Ishikawa (cell line): ENCODE data around the gene RSAD1.

Experiments
- CEBPB ChIP-seq: IDR thresholded peaks from 2 replicates; pipeline ENCODE4 v1.6.1; 2012
- CREB1 ChIP-seq: IDR thresholded peaks from 2 replicates; pipeline ENCODE4 v1.6.1; 2012; ENCODE audit warnings: low read depth
- EGR1 ChIP-seq: IDR thresholded peaks from 2 replicates; pipeline ENCODE4 v1.6.1; 2012
- EP300 ChIP-seq: IDR thresholded peaks from 2 replicates; pipeline ENCODE4 v1.6.1; 2012; ENCODE audit warnings: borderline replicate concordance
- FOXM1 ChIP-seq: IDR thresholded peaks from 2 replicates; pipeline ENCODE4 v1.6.1; 2012; ENCODE audit warnings: low read depth, borderline replicate concordance
- NFIC ChIP-seq: IDR thresholded peaks from 2 replicates; pipeline ENCODE4 v1.6.1; 2012
- RAD21 ChIP-seq: IDR thresholded peaks from 2 replicates; pipeline ENCODE4 v1.6.1; 2012; ENCODE audit warnings: low read depth
- TAF1 ChIP-seq: IDR thresholded peaks from 2 replicates; pipeline ENCODE4 v1.6.1; 2012; ENCODE audit warnings: low read depth, mild to moderate bottlenecking
- TCF12 ChIP-seq: IDR thresholded peaks from 2 replicates; pipeline ENCODE4 v1.6.1; 2012; ENCODE audit warnings: low read depth
- TEAD4 ChIP-seq: IDR thresholded peaks from 2 replicates; pipeline ENCODE4 v1.6.1; 2012
- YY1 ChIP-seq: IDR thresholded peaks from 2 replicates; pipeline ENCODE4 v1.6.1; 2012; ENCODE audit warnings: low read depth
- ZBTB7A ChIP-seq: IDR thresholded peaks from 2 replicates; pipeline ENCODE4 v1.6.1; 2012; ENCODE audit warnings: low read depth
- TF ChIP-seq, protein P1 (sequence below): IDR thresholded peaks from 2 replicates; pipeline ENCODE4 v1.6.1; 2012; ENCODE audit warnings: low read depth, mild to moderate bottlenecking
- TF ChIP-seq, protein P2 (sequence below): IDR thresholded peaks from 2 replicates; pipeline ENCODE4 v1.6.1; 2012
- TF ChIP-seq, protein P3 (sequence below): IDR thresholded peaks from 2 replicates; pipeline ENCODE4 v1.6.1; 2012

Gene RSAD1

DNA sequence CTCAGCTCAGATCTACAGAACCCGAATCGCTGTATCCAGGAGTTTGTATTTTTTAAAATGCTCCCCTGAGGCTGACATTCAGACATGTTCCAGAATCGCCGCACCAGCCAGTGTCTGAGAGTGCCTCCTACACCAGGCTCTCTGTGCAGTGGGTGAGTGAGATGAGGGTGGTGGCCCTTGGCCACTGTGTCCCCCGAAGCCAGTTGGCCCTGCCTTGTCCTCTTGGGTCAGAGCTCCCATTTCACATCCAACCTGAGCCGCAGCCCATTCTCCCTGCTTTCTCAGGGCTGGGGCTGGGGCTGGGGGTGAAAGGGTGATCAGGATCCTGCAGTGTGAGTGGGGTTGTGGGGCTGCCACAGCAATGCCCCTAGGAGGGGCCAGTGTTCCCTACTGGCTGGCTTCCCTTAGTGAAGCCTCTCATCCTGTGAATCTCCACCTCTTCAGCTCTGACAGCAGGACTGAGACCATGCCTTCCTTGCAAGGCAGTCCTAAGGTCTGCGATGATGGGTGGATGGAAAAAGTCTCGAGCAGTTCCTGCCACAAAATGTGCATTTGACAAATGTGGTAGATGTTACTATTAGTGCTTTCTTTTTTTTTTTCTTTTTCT is 16.7 kb downstream of the RSAD1 start:
- TF ChIP-seq YY1 = no peak
- no peak for TF ChIP-seq RAD21
- TF ChIP-seq EP300 = no peak
- no peak for TF ChIP-seq ZBTB7A
- no peak for TF ChIP-seq TCF12
- TF ChIP-seq, protein P1, sequence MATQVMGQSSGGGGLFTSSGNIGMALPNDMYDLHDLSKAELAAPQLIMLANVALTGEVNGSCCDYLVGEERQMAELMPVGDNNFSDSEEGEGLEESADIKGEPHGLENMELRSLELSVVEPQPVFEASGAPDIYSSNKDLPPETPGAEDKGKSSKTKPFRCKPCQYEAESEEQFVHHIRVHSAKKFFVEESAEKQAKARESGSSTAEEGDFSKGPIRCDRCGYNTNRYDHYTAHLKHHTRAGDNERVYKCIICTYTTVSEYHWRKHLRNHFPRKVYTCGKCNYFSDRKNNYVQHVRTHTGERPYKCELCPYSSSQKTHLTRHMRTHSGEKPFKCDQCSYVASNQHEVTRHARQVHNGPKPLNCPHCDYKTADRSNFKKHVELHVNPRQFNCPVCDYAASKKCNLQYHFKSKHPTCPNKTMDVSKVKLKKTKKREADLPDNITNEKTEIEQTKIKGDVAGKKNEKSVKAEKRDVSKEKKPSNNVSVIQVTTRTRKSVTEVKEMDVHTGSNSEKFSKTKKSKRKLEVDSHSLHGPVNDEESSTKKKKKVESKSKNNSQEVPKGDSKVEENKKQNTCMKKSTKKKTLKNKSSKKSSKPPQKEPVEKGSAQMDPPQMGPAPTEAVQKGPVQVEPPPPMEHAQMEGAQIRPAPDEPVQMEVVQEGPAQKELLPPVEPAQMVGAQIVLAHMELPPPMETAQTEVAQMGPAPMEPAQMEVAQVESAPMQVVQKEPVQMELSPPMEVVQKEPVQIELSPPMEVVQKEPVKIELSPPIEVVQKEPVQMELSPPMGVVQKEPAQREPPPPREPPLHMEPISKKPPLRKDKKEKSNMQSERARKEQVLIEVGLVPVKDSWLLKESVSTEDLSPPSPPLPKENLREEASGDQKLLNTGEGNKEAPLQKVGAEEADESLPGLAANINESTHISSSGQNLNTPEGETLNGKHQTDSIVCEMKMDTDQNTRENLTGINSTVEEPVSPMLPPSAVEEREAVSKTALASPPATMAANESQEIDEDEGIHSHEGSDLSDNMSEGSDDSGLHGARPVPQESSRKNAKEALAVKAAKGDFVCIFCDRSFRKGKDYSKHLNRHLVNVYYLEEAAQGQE = no peak
- TF ChIP-seq CEBPB = no peak
- no peak for TF ChIP-seq FOXM1
- no peak for TF ChIP-seq TEAD4
- TF ChIP-seq TAF1 = no peak
- TF ChIP-seq, protein P2, sequence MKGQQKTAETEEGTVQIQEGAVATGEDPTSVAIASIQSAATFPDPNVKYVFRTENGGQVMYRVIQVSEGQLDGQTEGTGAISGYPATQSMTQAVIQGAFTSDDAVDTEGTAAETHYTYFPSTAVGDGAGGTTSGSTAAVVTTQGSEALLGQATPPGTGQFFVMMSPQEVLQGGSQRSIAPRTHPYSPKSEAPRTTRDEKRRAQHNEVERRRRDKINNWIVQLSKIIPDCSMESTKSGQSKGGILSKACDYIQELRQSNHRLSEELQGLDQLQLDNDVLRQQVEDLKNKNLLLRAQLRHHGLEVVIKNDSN = no peak
- no peak for TF ChIP-seq EGR1
- TF ChIP-seq, protein P3, sequence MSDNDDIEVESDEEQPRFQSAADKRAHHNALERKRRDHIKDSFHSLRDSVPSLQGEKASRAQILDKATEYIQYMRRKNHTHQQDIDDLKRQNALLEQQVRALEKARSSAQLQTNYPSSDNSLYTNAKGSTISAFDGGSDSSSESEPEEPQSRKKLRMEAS = no peak

DNA sequence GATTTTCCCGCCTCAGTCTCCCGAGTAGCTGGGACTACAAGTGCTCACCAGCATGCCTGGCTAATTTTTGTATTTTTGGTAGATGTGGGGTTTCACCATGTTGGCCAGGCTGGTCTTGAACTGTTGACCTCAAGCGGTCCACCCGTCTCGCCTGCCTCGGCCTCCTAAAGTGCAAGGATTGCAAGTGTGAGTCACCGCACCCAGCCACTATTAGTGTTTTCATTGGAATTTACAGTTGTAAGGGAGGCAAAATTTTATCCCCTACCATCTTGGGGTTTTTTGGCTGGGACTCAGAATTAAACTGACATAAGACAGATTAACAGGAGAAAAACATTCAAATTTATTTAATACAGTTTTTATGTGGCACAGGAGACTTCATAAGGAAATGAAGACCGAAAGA is 17.3 kb downstream of the RSAD1 start:
- TF ChIP-seq TEAD4 = no peak
- TF ChIP-seq TAF1 = no peak
- no peak for TF ChIP-seq CEBPB
- TF ChIP-seq EP300 = no peak
- no peak for TF ChIP-seq NFIC
- no peak for TF ChIP-seq TCF12
- TF ChIP-seq, protein P1 = no peak
- no peak for TF ChIP-seq CREB1
- TF ChIP-seq YY1 = no peak
- TF ChIP-seq, protein P2 = no peak
- TF ChIP-seq EGR1 = no peak

DNA sequence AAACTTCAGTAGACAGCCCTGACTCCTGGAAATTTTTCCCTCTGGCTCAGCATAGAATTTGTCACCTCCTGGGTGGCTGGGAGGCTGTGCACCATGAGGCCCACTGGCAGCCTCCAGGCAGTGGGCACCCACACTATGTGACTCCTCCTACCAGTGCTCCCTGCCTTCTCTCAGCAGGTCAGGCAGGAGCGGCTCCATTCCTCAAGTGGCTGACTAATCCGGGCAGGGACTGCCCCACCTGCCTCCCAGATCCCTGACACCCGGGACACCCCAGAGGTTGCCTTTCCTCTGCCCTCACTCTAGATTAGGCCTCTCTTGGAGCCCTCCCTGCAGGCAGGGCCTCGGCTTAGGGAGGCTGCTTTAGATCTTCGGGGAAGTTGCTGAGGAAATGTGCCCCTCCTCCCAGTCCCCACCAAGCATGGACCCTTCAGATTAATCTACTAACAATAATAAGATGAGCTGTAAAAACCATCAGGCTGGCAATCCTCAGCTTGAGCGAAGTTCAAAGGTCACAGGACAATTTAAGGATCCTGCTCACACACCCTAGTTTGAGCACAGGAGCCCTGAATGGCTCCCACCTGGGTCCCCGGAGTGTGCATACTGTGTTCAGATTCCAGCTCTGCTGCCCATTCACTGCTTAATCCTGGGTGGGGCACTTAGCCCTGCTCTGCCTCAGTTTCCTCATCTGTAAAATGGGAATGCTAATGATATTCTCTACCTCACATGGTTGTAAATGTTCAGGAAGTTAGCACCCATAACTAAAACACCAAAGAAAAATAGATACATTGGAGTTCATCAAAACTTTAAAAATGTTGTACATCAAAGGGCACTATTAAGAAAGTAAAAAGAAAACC is 19.6 kb downstream of the RSAD1 start:
- TF ChIP-seq, protein P1 = no peak
- TF ChIP-seq NFIC = no peak
- TF ChIP-seq YY1 = no peak
- TF ChIP-seq FOXM1 = no peak
- TF ChIP-seq RAD21 = no peak
- TF ChIP-seq, protein P2 = no peak

DNA sequence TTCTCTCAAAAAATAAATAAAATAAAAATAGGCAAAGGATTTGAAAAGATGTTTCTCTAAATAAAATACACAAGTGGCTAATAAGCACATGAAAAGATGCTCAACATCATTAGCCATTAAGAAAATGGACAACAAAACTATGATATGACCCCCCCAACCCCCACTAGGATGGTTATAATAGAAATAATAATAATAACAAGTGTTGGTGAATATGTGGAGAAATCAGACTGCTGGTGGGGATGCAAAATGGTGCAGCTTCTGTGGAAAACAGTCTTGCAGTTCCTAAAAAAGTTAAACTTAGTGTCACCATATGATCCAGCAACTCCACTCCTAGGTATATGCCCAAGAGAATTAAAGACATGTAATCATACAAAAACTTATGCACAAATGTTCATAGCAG is 20.6 kb downstream of the RSAD1 start:
- TF ChIP-seq EGR1 (no peak), TEAD4 (no peak), YY1 (no peak), NFIC (no peak), TAF1 (no peak), CREB1 (no peak), ZBTB7A (no peak), CEBPB (no peak), FOXM1 (no peak)
- TF ChIP-seq, protein P2 = no peak
- TF ChIP-seq, protein P3 = no peak
